KG1 (cell line): ENCODE results near the gene DOCK10.

ENCODE experiments used
- DNase-seq: peaks from one replicate; lab custom pipeline; 2025; lab: John Stamatoyannopoulos, UW

The DOCK10 gene

GRCh38 chr2:224881846-224882245 is 160.4 kb downstream of the DOCK10 start:
- DNase-seq: no peak

- no peak for DNase-seq
Measured at GRCh38 chr2:224876522-224876921, 165.7 kb downstream of the DOCK10 start.

GRCh38 chr2:224875841-224876240 is 166.4 kb downstream of the DOCK10 start:
- DNase-seq: no peak

DNA sequence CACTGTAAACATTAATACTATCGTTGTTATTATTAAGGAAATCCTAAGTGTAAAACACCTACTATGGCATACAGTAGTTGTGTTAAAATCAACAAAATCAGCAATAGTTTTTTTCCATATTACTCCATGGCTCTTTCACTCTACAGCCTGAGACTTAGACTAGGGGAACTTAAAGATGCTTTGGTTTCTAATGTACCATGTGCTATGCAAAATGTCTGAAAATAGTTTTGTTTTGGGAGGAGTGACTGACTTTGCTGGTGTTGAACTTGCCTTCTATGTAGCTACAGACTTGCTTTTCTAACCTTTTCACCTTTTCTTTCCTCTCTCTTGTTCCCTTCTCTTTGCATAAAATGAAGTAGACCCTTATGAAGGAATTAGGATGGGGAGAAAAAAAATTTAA is 167.1 kb downstream of the DOCK10 start:
- DNase-seq: no peak

DNA sequence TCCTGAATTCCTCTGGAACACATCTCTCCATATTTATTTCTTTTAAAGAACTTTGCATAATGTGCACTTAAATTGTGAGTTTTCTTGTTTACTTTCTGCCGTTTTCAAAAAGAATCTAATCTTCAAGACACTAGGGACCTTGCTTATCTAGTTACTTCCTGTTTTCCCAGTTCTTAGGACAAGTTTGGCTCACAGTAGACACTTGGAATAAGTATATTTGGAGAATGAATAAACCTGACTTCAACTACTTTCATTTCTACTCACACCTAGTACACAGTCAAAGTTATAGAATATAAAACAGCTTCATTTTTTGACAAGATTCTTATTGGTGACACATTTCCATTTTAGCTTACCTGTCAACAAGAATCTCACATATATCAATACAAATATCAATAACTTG is 170.5 kb downstream of the DOCK10 start:
- DNase-seq: no peak

DNA sequence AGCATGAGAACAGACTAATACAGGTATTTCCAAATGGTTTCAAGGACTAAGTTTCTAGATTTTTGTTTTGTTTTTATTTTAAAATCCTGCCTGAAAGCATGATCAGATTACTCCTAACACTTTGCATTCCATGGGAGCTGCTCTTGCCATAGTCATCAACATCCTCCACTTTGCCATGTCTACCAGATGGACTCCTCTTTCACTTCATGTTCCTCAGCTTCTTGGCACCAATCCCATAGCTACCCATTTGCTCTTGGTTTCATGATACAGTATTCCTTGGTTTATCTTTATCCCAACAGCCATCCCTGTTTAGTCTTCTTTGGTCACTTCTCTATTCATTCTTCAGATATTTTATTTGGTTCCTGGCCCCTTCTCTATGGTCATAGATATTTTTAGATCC is 171.9 kb downstream of the DOCK10 start:
- no peak for DNase-seq

GRCh38 chr2:224869601-224870233 is 172.6 kb downstream of the DOCK10 start:
- DNase-seq: no peak

DNA sequence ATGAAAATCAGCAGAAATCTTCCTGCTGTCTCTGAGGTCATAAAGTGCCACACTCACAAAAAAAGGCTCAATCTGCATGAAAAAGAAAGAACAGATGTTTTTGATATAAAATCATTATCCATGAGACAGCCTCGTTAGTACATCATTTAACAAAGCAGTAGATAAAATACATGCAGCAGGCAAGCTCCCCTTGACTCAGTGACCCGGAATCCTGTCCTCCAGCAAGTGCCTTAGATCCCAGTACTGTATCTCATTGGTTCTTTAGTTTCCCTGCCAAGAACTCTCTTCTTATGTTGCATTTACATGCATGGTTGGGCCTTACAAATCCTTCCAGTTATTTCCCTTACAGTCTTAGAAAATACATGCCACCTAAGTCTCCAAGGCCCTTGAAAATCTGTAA is 177.3 kb downstream of the DOCK10 start:
- no peak for DNase-seq

DNA sequence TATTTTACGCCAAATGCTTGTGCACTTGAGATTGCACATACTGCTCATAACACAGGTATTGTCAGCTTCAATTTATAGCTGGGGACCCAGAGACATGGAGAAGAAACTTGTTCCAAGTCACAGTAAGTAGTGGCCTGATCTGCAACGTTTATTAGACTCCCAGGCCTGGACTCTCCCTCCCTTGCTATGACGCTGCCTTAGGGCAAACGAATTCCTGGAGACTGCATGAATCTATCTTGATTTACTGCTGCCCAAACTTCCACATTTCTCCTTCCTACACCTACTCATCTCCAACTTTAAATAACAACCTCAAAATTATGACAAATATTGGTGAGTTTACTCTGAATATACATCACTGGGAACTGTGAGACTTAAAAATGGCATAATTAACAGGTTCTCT is 181.0 kb downstream of the DOCK10 start:
- no peak for DNase-seq

DNA sequence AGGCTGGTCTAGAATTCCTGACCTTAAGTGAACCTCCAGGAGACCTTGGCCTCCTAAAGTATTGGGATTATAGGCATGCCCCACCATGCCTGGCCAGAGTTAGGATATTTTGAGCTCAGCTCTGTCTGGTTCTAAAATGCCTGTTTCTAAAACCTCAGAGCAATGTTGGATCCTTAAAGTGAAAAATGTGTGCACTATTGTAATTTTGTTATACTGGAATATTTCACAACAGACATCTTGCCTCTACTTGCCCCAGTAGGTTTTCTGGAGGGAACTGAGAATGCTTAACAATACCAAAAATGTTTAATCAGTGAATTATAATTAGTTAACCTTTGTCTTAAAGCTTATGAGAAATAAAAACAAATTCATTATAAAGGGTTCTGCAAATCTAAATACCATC is 181.5 kb downstream of the DOCK10 start:
- DNase-seq: no peak

DNA sequence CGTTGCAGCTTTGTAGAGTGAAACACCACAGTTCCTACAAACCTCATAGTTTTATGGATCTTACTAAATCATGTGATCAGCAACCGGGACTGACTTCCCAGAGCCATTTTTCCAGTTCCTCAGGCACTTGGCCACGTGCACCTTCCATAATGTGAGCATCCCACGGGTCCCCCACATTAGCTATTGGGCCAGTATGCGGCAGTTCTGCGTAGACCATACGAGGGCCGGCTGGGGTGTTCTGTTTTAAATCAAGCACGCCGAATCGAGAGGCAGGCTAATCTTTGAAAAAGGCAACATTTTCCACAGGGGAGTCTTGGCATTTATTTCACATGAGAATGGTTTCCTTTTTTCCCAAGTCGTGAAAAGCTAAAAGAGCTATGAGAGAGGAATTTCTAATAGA is 190.5 kb downstream of the DOCK10 start:
- DNase-seq: no peak

- no peak for DNase-seq
Measured at GRCh38 chr2:224850081-224850480, 192.2 kb downstream of the DOCK10 start.

- no peak for DNase-seq
Measured at GRCh38 chr2:224849264-224849663, 193.0 kb downstream of the DOCK10 start.

DNA sequence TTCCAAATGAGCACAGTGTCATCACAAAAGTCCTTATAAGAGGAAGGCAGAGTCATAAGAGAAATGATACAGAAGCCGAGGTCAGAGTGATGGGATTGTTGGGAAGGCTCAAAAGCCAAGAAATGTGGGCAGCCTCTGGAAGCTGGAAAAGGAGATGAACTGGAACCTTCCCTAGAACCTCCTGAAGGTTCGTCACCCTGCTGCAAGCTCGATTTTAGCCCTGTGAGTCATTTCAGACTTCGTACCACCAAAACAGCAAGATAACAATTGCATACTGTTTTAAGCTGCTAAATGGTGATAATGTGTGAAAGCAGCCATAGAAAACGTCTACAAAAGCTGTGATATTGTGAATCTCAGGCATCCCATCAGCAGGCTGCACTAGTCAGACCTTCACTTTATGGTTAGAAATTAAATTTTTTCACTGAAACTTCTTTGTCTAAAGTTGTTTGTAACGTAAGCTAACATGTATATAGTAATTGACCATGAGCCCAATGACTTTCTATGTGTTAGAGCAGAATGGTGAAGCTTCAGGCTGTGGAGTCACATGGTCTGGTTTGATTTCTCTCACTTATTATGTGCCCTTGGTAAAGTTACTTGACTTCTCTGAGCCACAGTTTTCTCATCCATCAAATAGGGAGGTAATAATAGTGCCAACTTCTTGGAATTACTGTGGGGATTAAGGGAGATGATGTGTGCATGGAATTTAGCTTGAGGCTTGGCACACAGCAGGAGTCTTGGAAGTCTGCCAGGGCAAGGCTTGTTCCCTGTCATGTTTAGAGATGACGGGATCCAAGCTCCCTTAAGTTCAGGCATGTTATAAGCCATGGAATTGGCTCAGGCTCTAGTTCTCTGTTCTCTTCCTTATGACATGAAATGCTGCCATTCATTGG is 194.1 kb downstream of the DOCK10 start:
- DNase-seq: no peak

GRCh38 chr2:224847381-224847780 is 194.9 kb downstream of the DOCK10 start:
- DNase-seq: no peak

DNA sequence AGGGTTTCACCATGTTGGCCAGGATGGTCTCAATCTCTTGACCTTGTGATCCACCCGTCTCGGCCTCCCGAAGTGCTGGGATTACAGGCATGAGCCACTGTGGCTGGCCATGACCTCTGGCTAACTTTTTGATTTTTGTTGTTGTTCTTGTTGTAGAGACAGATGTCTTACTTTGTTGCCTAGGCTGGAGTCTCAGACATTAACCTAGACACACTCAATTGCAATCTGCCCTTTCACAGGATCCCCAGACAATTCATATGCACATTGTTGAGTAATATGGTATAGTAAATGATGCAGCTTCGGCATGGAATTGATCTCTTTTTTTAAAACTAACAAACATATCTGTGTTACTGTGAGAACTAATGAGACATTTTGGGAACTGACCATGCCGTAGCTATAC is 195.6 kb downstream of the DOCK10 start:
- DNase-seq: no peak

GRCh38 chr2:224846161-224846560 is 196.1 kb downstream of the DOCK10 start:
- no peak for DNase-seq

GRCh38 chr2:224843141-224843540 is 199.1 kb downstream of the DOCK10 start:
- DNase-seq: no peak

DNA sequence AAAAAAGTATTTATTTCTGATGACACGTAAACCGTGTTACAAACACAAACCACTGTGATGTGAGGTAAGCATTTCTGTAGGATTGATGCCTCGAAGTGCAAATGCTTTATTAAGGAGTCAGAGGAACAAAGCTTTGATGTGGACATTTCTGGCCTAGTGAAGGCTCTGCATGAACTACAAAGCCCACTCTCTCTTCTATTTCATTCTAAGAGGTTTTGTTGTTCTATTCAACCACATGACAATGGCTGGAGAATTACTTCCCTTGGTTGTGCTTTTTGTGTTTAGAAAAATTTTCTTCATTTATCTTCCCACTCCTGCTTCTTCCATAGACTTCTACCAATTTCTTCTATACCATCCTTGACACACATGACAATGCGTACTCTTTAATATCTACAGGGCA is 200.4 kb downstream of the DOCK10 start:
- no peak for DNase-seq

GRCh38 chr2:224838335-224838734 is 203.9 kb downstream of the DOCK10 start:
- DNase-seq: no peak

DNA sequence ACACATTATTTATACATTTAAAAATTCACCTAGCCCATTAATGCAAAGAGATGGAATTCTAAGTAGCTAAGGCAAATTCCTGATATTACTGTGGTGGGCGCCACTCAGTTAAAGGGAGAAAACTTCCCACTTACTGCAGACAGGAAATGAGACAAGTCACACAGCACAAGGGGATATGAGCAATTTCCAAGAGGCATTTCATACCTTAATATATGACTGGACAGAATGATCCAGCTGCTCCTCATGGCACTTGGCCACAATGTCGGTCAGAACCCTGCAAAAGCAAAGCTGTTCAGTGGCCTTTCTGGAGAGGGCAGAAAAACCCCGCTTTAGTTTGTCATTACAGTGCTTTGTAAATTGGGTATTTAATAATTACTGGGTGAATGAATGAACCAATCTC is 204.7 kb downstream of the DOCK10 start:
- no peak for DNase-seq

DNA sequence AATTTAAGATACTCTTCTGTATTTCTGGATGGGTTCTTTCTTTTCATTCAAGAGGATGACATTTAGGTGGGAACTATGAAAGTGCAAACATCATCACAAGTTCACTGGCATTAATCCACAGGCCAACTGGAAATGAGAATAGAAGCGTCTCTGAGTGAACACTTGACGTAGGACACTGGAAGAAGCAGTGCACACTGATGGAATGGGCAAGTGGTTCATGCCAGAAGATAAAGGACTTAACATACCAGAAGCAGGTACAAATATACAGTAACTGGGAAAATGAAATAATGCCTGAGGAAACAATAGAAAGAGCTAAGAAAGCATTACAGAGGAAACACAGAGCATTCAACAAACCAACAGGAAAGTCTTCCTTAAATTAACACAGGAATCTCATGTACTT is 205.2 kb downstream of the DOCK10 start:
- no peak for DNase-seq

GRCh38 chr2:224836263-224836662 is 206.0 kb downstream of the DOCK10 start:
- DNase-seq: no peak

GRCh38 chr2:224835405-224835804 is 206.9 kb downstream of the DOCK10 start:
- no peak for DNase-seq
